HepG2 (cell line): ENCODE data around the gene PTGES3. TPM values are rescaled to one million over a fixed set of nuclear protein-coding genes. Genes with fewer than 3 reads are reported as not detected.

Experiments
- ELF4 ChIP-seq: sonication (generic); formaldehyde crosslinking; IDR thresholded peaks from 2 replicates; pipeline ENCODE4 v1.5.0; 2020; ENCODE audit warnings: missing genetic modification reagents, mild to moderate bottlenecking, moderate library complexity, borderline replicate concordance
- EP300 ChIP-seq, 3 experiments: sonication (generic) in 1 of 3; formaldehyde crosslinking in 1 of 3; IDR thresholded peaks; 2 replicates each; pipeline versions ENCODE4 v1.5.1 to v1.6.1; 2011 to 2020; ENCODE audit warnings: low read depth in 2 of 3, low read length in 2 of 3, borderline replicate concordance in 1 of 3, improper control_type of control experiment in 1 of 3, mild to moderate bottlenecking in 1 of 3, missing genetic modification reagents in 1 of 3, moderate library complexity in 1 of 3
- ETV5 ChIP-seq: IDR thresholded peaks from 2 replicates; pipeline ENCODE4 v1.6.1; 2018; ENCODE audit warnings: missing biosample characterization, missing genetic modification reagents, inconsistent platforms, borderline replicate concordance
- FOXP1 ChIP-seq, 2 experiments: fragments of 450-650 bp in 1 of 2; IDR thresholded peaks; 2 replicates each; pipeline ENCODE4 v1.6.1; 2017 to 2018; ENCODE audit warnings: antibody characterized with exemption in 1 of 2
- GATAD1 ChIP-seq: IDR thresholded peaks from 2 replicates; pipeline ENCODE4 v1.6.1; 2016; ENCODE audit warnings: missing genetic modification reagents, missing compliant biosample characterization
- HNF4A ChIP-seq: sonication (generic); formaldehyde crosslinking; IDR thresholded peaks from 2 replicates; pipeline ENCODE4 v1.4.0; 2020; ENCODE audit warnings: missing genetic modification reagents
- MEIS2 ChIP-seq: sonication (generic); formaldehyde crosslinking; IDR thresholded peaks from 2 replicates; pipeline ENCODE4 v1.9.0; 2021; ENCODE audit warnings: mild to moderate bottlenecking, missing genetic modification reagents
- SAP130 ChIP-seq: IDR thresholded peaks from 2 replicates; pipeline ENCODE4 v1.6.1; 2016; ENCODE audit warnings: low read depth
- ZNF34 ChIP-seq: sonication (generic); formaldehyde crosslinking; IDR thresholded peaks from 2 replicates; pipeline ENCODE4 v1.4.0; 2020; ENCODE audit warnings: mild to moderate bottlenecking, missing genetic modification reagents, borderline replicate concordance
- ZNF451 ChIP-seq: sonication (generic); formaldehyde crosslinking; IDR thresholded peaks from 2 replicates; pipeline ENCODE4 v1.5.0; 2020; ENCODE audit warnings: mild to moderate bottlenecking, missing genetic modification reagents
- ZNF570 ChIP-seq: sonication (generic); formaldehyde crosslinking; IDR thresholded peaks from 2 replicates; pipeline ENCODE4 v1.4.0; 2020; ENCODE audit warnings: mild to moderate bottlenecking, missing genetic modification reagents, borderline replicate concordance
- polyA plus RNA-seq, 8 experiments: library from polyadenylated mRNA; depleted of rRNA in 3 of 8; stranded (reverse) in 7 of 8; unstranded in 1 of 8; fragments of >200 nt; fragmentation: Illumina TruSeq in 4 of 8; extraction: Trizol in 4 of 8; gene quantifications; 2 replicates each; pipeline versions ENCODE4 v1.2.1 to v1.2.3, GENCODE V29; 2011 to 2016; ENCODE audit warnings: low read depth in 4 of 8, missing spikeins in 1 of 8, mixed read lengths in 1 of 8; ENCODE audit not compliant: insufficient read depth in 1 of 8
- total RNA-seq, 5 experiments: library from RNA; depleted of rRNA; stranded (reverse); fragments of >200 nt; fragmentation: Illumina TruSeq; extraction: Trizol; gene quantifications; 2 replicates each; pipeline ENCODE4 v1.2.3, GENCODE V29; 2016; ENCODE audit warnings: low read depth in 1 of 5
- TF ChIP-seq, protein P1 (sequence below): sonication (generic); formaldehyde crosslinking; IDR thresholded peaks from 2 replicates; pipeline ENCODE4 v1.4.0; 2020; ENCODE audit warnings: missing genetic modification reagents
- TF ChIP-seq, protein P2 (sequence below): sonication (generic); formaldehyde crosslinking; IDR thresholded peaks from one replicate; pipeline ENCODE4 v1.5.1; 2020; ENCODE audit warnings: mild to moderate bottlenecking, missing genetic modification reagents; ENCODE audit errors: not compliant biosample characterization
- TF ChIP-seq, protein P3 (sequence below): sonication (generic); formaldehyde crosslinking; IDR thresholded peaks from 2 replicates; pipeline ENCODE4 v1.4.0; 2020; ENCODE audit warnings: mild to moderate bottlenecking, missing genetic modification reagents
- TF ChIP-seq, protein P4 (sequence below): IDR thresholded peaks from 2 replicates; pipeline ENCODE4 v1.6.1; 2018; ENCODE audit warnings: missing genetic modification reagents
- TF ChIP-seq, protein P5 (sequence below), 2 experiments: fragments of 450-650 bp in 1 of 2; sonication (generic) in 1 of 2; formaldehyde crosslinking; IDR thresholded peaks; 2 replicates each; pipeline versions ENCODE4 v1.5.0 to v1.8.0; 2020 to 2022; ENCODE audit warnings: mild to moderate bottlenecking in 1 of 2, missing genetic modification reagents in 1 of 2

PTGES3 gene
- total and polyA plus RNA-seq, 2 of the 13 experiments (the other 11 are each of a cell fraction or from before 2014, with no cell fraction given): 54.4 to 159 TPM

DNA sequence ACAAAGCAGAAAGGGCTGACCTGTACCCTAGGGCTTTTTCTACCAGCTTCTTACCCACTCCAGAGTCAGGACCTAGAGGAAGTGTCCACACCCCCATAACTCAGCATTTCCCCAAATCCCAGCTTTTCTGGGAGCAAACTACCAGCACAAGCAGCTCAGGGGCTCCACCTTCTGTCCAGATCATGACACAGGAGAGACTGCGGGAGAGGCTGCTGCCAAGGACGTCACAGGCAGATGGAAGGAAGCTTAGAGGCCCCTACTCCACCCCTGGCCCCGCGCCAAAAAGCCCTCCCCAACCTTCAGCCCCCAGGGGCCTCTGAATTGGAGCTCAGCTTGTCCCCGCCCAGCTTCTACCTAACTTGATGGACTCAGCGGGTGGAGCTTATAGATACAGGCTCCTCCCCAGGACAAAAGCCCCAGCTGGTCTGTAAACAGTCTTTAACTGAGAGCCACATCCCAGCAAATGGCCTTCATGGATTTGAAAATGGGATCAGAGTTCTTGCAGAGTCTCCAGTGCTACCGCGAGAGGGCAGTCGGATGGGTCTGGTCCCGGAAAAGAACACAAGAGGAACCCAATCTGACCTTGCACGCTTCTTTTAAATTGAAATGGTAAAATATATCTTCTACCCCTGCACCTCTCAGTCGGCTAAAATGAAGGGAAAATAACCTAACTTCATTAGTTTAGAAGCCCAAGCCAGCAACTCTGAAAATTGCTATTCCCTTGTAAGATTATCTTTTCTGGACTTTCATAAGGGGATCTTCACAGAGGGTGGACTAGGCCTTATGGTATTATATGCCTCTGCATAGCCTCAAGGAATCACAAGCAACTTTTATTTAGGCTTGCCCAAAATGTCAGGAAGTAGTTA is 51.2 kb downstream of the PTGES3 start (continued):
- TF ChIP-seq, protein P1, sequence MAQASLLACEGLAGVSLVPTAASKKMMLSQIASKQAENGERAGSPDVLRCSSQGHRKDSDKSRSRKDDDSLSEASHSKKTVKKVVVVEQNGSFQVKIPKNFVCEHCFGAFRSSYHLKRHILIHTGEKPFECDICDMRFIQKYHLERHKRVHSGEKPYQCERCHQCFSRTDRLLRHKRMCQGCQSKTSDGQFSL (CRISPR knock-in tag): 0 out of 2 replicates have a peak, but pooled peaks have one; percentile 37
- no peak; the same call in 1 of the 2 replicates for TF ChIP-seq MEIS2 (CRISPR knock-in tag)
- TF ChIP-seq, protein P2, sequence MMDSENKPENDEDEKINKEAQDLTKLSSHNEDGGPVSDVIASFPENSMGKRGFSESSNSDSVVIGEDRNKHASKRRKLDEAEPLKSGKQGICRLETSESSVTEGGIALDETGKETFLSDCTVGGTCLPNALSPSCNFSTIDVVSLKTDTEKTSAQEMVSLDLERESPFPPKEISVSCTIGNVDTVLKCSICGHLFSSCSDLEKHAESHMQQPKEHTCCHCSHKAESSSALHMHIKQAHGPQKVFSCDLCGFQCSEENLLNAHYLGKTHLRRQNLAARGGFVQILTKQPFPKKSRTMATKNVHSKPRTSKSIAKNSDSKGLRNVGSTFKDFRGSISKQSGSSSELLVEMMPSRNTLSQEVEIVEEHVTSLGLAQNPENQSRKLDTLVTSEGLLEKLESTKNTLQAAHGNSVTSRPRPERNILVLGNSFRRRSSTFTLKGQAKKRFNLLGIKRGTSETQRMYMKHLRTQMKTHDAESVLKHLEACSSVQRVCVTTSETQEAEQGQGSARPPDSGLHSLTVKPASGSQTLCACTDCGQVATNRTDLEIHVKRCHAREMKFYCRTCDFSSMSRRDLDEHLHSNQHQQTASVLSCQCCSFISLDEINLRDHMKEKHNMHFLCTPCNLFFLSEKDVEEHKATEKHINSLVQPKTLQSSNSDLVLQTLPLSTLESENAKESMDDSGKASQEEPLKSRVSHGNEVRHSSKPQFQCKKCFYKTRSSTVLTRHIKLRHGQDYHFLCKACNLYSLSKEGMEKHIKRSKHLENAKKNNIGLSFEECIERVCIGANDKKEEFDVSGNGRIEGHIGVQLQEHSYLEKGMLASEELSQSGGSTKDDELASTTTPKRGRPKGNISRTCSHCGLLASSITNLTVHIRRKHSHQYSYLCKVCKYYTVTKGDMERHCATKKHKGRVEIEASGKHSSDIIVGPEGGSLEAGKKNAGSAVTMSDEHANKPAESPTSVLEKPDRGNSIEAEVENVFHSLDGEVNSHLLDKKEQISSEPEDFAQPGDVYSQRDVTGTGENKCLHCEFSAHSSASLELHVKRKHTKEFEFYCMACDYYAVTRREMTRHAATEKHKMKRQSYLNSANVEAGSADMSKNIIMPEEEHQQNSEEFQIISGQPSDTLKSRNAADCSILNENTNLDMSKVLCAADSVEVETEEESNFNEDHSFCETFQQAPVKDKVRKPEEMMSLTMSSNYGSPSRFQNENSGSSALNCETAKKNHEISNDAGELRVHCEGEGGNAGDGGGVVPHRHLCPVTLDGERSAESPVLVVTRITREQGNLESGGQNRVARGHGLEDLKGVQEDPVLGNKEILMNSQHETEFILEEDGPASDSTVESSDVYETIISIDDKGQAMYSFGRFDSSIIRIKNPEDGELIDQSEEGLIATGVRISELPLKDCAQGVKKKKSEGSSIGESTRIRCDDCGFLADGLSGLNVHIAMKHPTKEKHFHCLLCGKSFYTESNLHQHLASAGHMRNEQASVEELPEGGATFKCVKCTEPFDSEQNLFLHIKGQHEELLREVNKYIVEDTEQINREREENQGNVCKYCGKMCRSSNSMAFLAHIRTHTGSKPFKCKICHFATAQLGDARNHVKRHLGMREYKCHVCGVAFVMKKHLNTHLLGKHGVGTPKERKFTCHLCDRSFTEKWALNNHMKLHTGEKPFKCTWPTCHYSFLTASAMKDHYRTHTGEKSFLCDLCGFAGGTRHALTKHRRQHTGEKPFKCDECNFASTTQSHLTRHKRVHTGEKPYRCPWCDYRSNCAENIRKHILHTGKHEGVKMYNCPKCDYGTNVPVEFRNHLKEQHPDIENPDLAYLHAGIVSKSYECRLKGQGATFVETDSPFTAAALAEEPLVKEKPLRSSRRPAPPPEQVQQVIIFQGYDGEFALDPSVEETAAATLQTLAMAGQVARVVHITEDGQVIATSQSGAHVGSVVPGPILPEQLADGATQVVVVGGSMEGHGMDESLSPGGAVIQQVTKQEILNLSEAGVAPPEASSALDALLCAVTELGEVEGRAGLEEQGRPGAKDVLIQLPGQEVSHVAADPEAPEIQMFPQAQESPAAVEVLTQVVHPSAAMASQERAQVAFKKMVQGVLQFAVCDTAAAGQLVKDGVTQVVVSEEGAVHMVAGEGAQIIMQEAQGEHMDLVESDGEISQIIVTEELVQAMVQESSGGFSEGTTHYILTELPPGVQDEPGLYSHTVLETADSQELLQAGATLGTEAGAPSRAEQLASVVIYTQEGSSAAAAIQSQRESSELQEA (CRISPR knock-in tag): no peak
- TF ChIP-seq GATAD1 (CRISPR knock-in tag): peak; percentile 80
- TF ChIP-seq, protein P3, sequence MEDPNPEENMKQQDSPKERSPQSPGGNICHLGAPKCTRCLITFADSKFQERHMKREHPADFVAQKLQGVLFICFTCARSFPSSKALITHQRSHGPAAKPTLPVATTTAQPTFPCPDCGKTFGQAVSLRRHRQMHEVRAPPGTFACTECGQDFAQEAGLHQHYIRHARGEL: no peak
- no peak for TF ChIP-seq ZNF451 (CRISPR knock-in tag)
- no peak for TF ChIP-seq ZNF34 (CRISPR knock-in tag)
- TF ChIP-seq ELF4 (CRISPR knock-in tag): peak; percentile 50; the same call in 1 of the 2 replicates
- TF ChIP-seq, protein P4, sequence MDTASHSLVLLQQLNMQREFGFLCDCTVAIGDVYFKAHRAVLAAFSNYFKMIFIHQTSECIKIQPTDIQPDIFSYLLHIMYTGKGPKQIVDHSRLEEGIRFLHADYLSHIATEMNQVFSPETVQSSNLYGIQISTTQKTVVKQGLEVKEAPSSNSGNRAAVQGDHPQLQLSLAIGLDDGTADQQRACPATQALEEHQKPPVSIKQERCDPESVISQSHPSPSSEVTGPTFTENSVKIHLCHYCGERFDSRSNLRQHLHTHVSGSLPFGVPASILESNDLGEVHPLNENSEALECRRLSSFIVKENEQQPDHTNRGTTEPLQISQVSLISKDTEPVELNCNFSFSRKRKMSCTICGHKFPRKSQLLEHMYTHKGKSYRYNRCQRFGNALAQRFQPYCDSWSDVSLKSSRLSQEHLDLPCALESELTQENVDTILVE (CRISPR knock-in tag): peak; percentile 67; the same call in 1 of the 2 replicates
- peak; percentile 92 for TF ChIP-seq SAP130 (CRISPR knock-in tag)
- TF ChIP-seq ETV5 (CRISPR knock-in tag): 0 out of 2 replicates have a peak, but pooled peaks have one; percentile 29
- TF ChIP-seq, protein P5, sequence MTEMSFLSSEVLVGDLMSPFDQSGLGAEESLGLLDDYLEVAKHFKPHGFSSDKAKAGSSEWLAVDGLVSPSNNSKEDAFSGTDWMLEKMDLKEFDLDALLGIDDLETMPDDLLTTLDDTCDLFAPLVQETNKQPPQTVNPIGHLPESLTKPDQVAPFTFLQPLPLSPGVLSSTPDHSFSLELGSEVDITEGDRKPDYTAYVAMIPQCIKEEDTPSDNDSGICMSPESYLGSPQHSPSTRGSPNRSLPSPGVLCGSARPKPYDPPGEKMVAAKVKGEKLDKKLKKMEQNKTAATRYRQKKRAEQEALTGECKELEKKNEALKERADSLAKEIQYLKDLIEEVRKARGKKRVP (CRISPR knock-in tag; IDR thresholded peaks at IDR 0.05): 0 out of 4 replicates have a peak, but pooled peaks of 1 of the 2 experiments have one; percentile 40
- peak; percentile 50 for TF ChIP-seq FOXP1 (IDR thresholded peaks at IDR 0.05)
- TF ChIP-seq FOXP1 (CRISPR knock-in tag; IDR thresholded peaks at IDR 0.05): peak; percentile 62
- peak; percentile 53 for TF ChIP-seq HNF4A (CRISPR knock-in tag)
- no peak for TF ChIP-seq ZNF570 (CRISPR knock-in tag)
- peak in 1 of 2 experiments; percentile 80; a peak in 2 of 4 replicates for TF ChIP-seq EP300 (IDR thresholded peaks at IDR 0.05; ENCODE audit: low read depth in 2 of 2, low read length in 2 of 2)
- TF ChIP-seq EP300 (CRISPR knock-in tag; IDR thresholded peaks at IDR 0.05; ENCODE audit: borderline replicate concordance): peak; percentile 44; the same call in 1 of the 2 replicates
